Fibroblast of pulmonary artery (primary cell): ENCODE data around the gene GINS2.

Experiments used
- DNase-seq: peaks from one replicate; pipeline ENCODE4 v3.0.0-alpha.2; 2010; ENCODE audit warnings: low read depth
- H3K4me3 ChIP-seq: replicated peaks from 2 replicates; pipeline ENCODE4 v1.5.1; 2011; ENCODE audit warnings: low read depth, mild to moderate bottlenecking, control low read depth, low read length, moderate library complexity
- CTCF ChIP-seq: IDR thresholded peaks from 2 replicates; pipeline ENCODE4 v1.5.1; 2011; ENCODE audit warnings: mild to moderate bottlenecking, control low read depth, low read length, inconsistent platforms; ENCODE audit errors: missing control alignments

GINS2 gene

GRCh38 chr16:85627526-85628264, 61.1 kb downstream of the GINS2 start:
- TF ChIP-seq CTCF = no peak
- no peak overlapping the region for H3K4me3 ChIP-seq
- DNase-seq = no peak

- no peak for DNase-seq
- H3K4me3 ChIP-seq = no peak overlapping the region
- no peak for TF ChIP-seq CTCF
These were observed 61.7 kb downstream of the GINS2 start for GRCh38 chr16:85627089-85627488.
